GM13976 (cell line): ENCODE measurements around the gene ALOX12.
"Not testable (repeated sequence)": the region's sequence is repeated elsewhere in the genome, so short reads cannot be mapped to it uniquely, and the experiment has no call there.

Experiments
- DNase-seq: peaks from one replicate; pipeline ENCODE4 v3.0.0; 2012; ENCODE audit warnings: low spot score
- CTCF ChIP-seq: IDR thresholded peaks from 2 replicates; pipeline ENCODE4 v1.5.1; 2012; ENCODE audit warnings: borderline replicate concordance, mild to moderate bottlenecking; ENCODE audit not compliant: insufficient read depth; ENCODE audit errors: extremely low read depth, missing control alignments, control extremely low read depth
- in situ Hi-C: fragments of 300-500 bp; cut with MboI; formaldehyde crosslinking; loops from one replicate; pipeline ENCODE4 v1.12.0; 2022; ENCODE audit warnings: low sequenced_read_pairs, mixed read lengths, inconsistent platforms; ENCODE audit not compliant: unreplicated experiment

ALOX12 gene

GRCh38 chr17:6989779-6990178, 6.1 kb upstream of the ALOX12 start:
- no peak for DNase-seq
- in situ Hi-C loops: no loop called here
- TF ChIP-seq CTCF: no peak

DNA sequence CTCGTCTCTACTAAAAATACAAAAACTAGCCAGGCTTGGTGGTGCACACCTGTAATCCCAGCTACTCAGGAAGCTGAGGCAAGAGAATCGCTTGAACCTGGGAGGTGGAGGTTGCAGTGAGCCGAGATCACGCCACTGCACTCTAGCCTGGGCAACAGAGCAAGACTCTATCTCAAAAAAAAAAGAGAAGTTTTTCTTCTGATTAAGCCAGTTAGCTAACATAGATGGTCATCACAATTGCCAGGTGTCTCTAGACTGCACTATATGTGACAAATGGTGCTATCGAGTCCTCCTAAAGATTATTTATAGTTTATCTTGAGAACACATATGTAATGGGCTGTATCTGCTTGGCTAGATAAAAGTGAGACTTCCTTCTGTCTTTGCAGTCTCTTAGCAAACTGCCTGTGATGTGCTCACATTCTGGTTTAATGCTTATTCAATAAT, 2.2 kb upstream of the ALOX12 start:
- DNase-seq, in situ Hi-C loops: not testable (repeated sequence)

- TF ChIP-seq CTCF: no peak
- in situ Hi-C loops: no loop called here
- DNase-seq: no peak
Observed at GRCh38 chr17:6994118-6994598, 1.7 kb upstream of the ALOX12 start.

GRCh38 chr17:6994666-6995256, 1.1 kb upstream of the ALOX12 start:
- TF ChIP-seq CTCF: no peak
- in situ Hi-C loops: no loop called here
- no peak for DNase-seq

GRCh38 chr17:6996256-6997011, 585 bp downstream of the ALOX12 start:
- no peak for TF ChIP-seq CTCF
- no peak for DNase-seq
- in situ Hi-C loops: no loop called here

DNA sequence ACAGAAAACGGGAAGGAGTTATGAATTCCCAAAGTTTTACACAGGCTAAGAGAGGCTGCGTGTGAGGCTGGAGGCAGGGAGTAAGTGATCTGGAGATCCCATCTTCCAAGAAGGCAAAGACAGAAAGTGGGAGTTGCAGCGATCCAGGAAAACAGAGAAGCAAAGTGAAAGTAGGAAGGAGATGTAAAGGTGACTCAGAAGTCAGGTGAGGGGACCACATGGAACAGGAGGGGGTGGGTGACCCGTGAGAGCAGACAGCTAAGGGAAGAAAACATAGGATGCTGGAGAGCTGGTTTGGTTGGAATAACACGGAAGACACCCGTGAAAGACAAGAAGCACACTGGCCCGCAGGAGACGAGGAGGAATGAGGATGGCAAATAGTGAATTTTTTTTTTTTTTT, 1.3 kb downstream of the ALOX12 start:
- in situ Hi-C loops: no loop called here
- no peak for TF ChIP-seq CTCF
- no peak for DNase-seq

- in situ Hi-C loops: no loop called here
- no peak for TF ChIP-seq CTCF
Observed at GRCh38 chr17:6998855-6999508, 3.1 kb downstream of the ALOX12 start.

More at GRCh38 chr17:6998855-6999508, 3.1 kb downstream of the ALOX12 start:
- DNase-seq: no peak
